H1 (cell line): Measurements from ENCODE around the gene CNTD1. TPM values are rescaled to one million over a fixed set of nuclear protein-coding genes. Genes with fewer than 3 reads are reported as not detected.

Experiments used
- CTCF ChIA-PET: fragments of 300-600 bp; sonication (Branson Sonifier 250); formaldehyde crosslinking; loops from one replicate; lab custom pipeline; 2021; ENCODE audit not compliant: partially characterized antibody; lab: Charles Lee
- POLR2A ChIA-PET: fragments of 300-600 bp; sonication (Branson Sonifier 250); formaldehyde crosslinking; loops from one replicate; lab custom pipeline; 2021; ENCODE audit warnings: inconsistent platforms; ENCODE audit not compliant: partially characterized antibody; lab: Charles Lee
- DNase-seq, 2 experiments: peaks; one replicate each; pipeline versions ENCODE4 v3.0.0 to v3.0.0-alpha.2; 2010 to 2022; ENCODE audit warnings: low spot score in 2 of 2, low read depth in 1 of 2, mixed read lengths in 1 of 2
- FAIRE-seq: peaks from 2 replicates; lab custom pipeline; 2011; peaks lifted over from hg19 to GRCh38; lab: Jason Lieb, UNC
- H2AFZ ChIP-seq: 2 replicates; pipeline ENCODE4 v1.8.1; 2012; ENCODE audit warnings: low read length, inconsistent platforms
- H2AK5ac ChIP-seq: 2 replicates; pipeline ENCODE4 v1.6.1; 2013; ENCODE audit warnings: low read depth, low read length
- H2BK120ac ChIP-seq: replicated peaks from 2 replicates; pipeline ENCODE3; 2013; ENCODE audit warnings: low read depth, low read length, inconsistent platforms
- H2BK12ac ChIP-seq: 2 replicates; pipeline ENCODE4 v1.6.1; 2013; ENCODE audit warnings: low read depth, low read length
- H2BK15ac ChIP-seq: 2 replicates; pipeline ENCODE4 v1.6.1; 2013; ENCODE audit warnings: low read length
- H2BK20ac ChIP-seq: 2 replicates; pipeline ENCODE4 v1.6.1; 2013; ENCODE audit warnings: low read length
- H2BK5ac ChIP-seq: 2 replicates; pipeline ENCODE4 v1.6.1; 2013; ENCODE audit warnings: low read depth, low read length
- H3K14ac ChIP-seq: 2 replicates; pipeline ENCODE4 v1.6.1; 2013; ENCODE audit warnings: inconsistent platforms; ENCODE audit not compliant: insufficient read length
- H3K18ac ChIP-seq: 2 replicates; pipeline ENCODE4 v1.6.1; 2013; ENCODE audit warnings: low read length; ENCODE audit errors: extremely low read depth
- H3K23ac ChIP-seq: 2 replicates; pipeline ENCODE4 v1.6.1; 2013; ENCODE audit warnings: inconsistent platforms; ENCODE audit not compliant: insufficient read length
- H3K23me2 ChIP-seq: 2 replicates; pipeline ENCODE4 v1.6.1; 2013; ENCODE audit warnings: low read depth, low read length
- H3K27ac ChIP-seq: 2 replicates; pipeline ENCODE4 v1.6.1; 2011; ENCODE audit warnings: low read depth, low read length, inconsistent platforms
- H3K27me3 ChIP-seq, 4 experiments: replicated peaks in 1 of 4; 1 replicate in 1 of 4; 2 replicates in 3 of 4; pipeline versions ENCODE4 v1.6.1 to v1.8.1; 2011 to 2013; ENCODE audit warnings: low read length in 3 of 4, mild to moderate bottlenecking in 3 of 4, inconsistent platforms in 2 of 4, mixed read lengths in 2 of 4, moderate library complexity in 1 of 4; ENCODE audit not compliant: control insufficient read depth in 3 of 4, insufficient read depth in 3 of 4; ENCODE audit errors: extremely low read depth in 1 of 4
- H3K36me3 ChIP-seq, 4 experiments: 2 replicates each; pipeline versions ENCODE4 v1.6.1 to v1.8.1; 2011 to 2013; ENCODE audit warnings: mild to moderate bottlenecking in 4 of 4, low read length in 3 of 4, moderate library complexity in 2 of 4, control low read depth in 1 of 4, inconsistent platforms in 1 of 4; ENCODE audit not compliant: insufficient read depth in 4 of 4, control insufficient read depth in 2 of 4
- H3K4ac ChIP-seq: replicated peaks from 2 replicates; pipeline ENCODE3; 2013; ENCODE audit warnings: low read length, low read depth, mixed read lengths, inconsistent platforms; ENCODE audit not compliant: insufficient read length
- H3K4me1 ChIP-seq, 4 experiments: replicated peaks in 1 of 4; 1 replicate in 1 of 4; 2 replicates in 3 of 4; pipeline versions ENCODE4 v1.6.1 to v1.8.1; 2011 to 2013; ENCODE audit warnings: low read length in 3 of 4, inconsistent platforms in 2 of 4, mixed read lengths in 1 of 4; ENCODE audit not compliant: insufficient read depth in 4 of 4, control insufficient read depth in 3 of 4
- H3K4me2 ChIP-seq, 2 experiments: 2 replicates each; pipeline versions ENCODE4 v1.6.1 to v1.8.1; 2011 to 2013; ENCODE audit warnings: low read depth in 2 of 2, low read length in 2 of 2, control low read depth in 1 of 2, inconsistent platforms in 1 of 2, mild to moderate bottlenecking in 1 of 2; ENCODE audit not compliant: insufficient read depth in 1 of 2
- H3K4me3 ChIP-seq, 4 experiments: fragments of 200-600, 300-600 bp in 1 of 4; sonication (generic), shearing (Covaris generic), sonication (Bioruptor Twin) in 1 of 4; 2 replicates each; pipeline versions ENCODE4 v1.5.1 to v1.8.1; 2011 to 2016; ENCODE audit warnings: low read length in 4 of 4, low read depth in 3 of 4, control low read depth in 2 of 4, inconsistent platforms in 2 of 4, mild to moderate bottlenecking in 2 of 4, mixed read lengths in 1 of 4, moderate library complexity in 1 of 4; ENCODE audit not compliant: insufficient read depth in 2 of 4; ENCODE audit errors: extremely low read depth in 1 of 4
- H3K56ac ChIP-seq: replicated peaks from 2 replicates; pipeline ENCODE3; 2013; ENCODE audit warnings: low read depth, mild to moderate bottlenecking, mixed read lengths, low read length, inconsistent platforms; ENCODE audit not compliant: insufficient read length
- H3K79me1 ChIP-seq: 2 replicates; pipeline ENCODE4 v1.6.1; 2013; ENCODE audit warnings: low read depth, low read length, control low read depth
- H3K79me2 ChIP-seq, 2 experiments: 2 replicates each; pipeline versions ENCODE4 v1.6.1 to v1.8.1; 2012 to 2013; ENCODE audit warnings: low read length in 2 of 2, mild to moderate bottlenecking in 2 of 2, inconsistent platforms in 1 of 2; ENCODE audit not compliant: insufficient read depth in 2 of 2, control insufficient read depth in 1 of 2
- H3K9ac ChIP-seq, 4 experiments: replicated peaks in 1 of 4; 1 replicate in 1 of 4; 2 replicates in 3 of 4; pipeline versions ENCODE4 v1.6.1 to v1.8.1; 2011 to 2013; ENCODE audit warnings: low read depth in 3 of 4, low read length in 3 of 4, control low read depth in 2 of 4, mild to moderate bottlenecking in 2 of 4, moderate library complexity in 2 of 4, inconsistent platforms in 1 of 4; ENCODE audit errors: extremely low read depth in 1 of 4
- H3K9me3 ChIP-seq, 2 experiments: 2 replicates each; pipeline versions ENCODE4 v1.6.1 to v1.8.1; 2012 to 2013; ENCODE audit warnings: mild to moderate bottlenecking in 2 of 2, moderate library complexity in 2 of 2, control low read depth in 1 of 2, inconsistent platforms in 1 of 2, low read depth in 1 of 2, low read length in 1 of 2, mixed read lengths in 1 of 2; ENCODE audit not compliant: insufficient read depth in 2 of 2
- H4K20me1 ChIP-seq, 2 experiments: replicated peaks in 1 of 2; 2 replicates each; pipeline versions ENCODE3 to v1.8.1; 2011 to 2013; ENCODE audit warnings: inconsistent platforms in 2 of 2, low read length in 2 of 2, mild to moderate bottlenecking in 1 of 2; ENCODE audit not compliant: insufficient read depth in 2 of 2, control insufficient read depth in 1 of 2
- H4K5ac ChIP-seq: 2 replicates; pipeline ENCODE4 v1.6.1; 2013; ENCODE audit warnings: low read length, low read depth, mixed read lengths, inconsistent platforms; ENCODE audit not compliant: insufficient read length
- H4K8ac ChIP-seq: 2 replicates; pipeline ENCODE4 v1.8.0; 2013; ENCODE audit warnings: mild to moderate bottlenecking, moderate library complexity, low read length, inconsistent platforms; ENCODE audit not compliant: insufficient read depth; ENCODE audit errors: extremely low read depth
- H4K91ac ChIP-seq: replicated peaks from 2 replicates; pipeline ENCODE3; 2013; ENCODE audit warnings: low read length, mixed read lengths, inconsistent platforms; ENCODE audit not compliant: insufficient read length
- BACH1 ChIP-seq: IDR thresholded peaks from 2 replicates; pipeline ENCODE4 v1.6.1; 2012; ENCODE audit warnings: low read length, improper control_type of control experiment
- CHD1 ChIP-seq: IDR thresholded peaks from 2 replicates; pipeline ENCODE4 v1.6.1; 2012; ENCODE audit warnings: low read depth, low read length, improper control_type of control experiment
- JUND ChIP-seq: IDR thresholded peaks from 2 replicates; pipeline ENCODE4 v1.6.1; 2011; ENCODE audit warnings: mild to moderate bottlenecking, improper control_type of control experiment, low read length
- KDM1A ChIP-seq: fragments of 200-600, 300-600 bp; sonication (generic); IDR thresholded peaks from 2 replicates; pipeline ENCODE4 v1.7.1; 2016; ENCODE audit warnings: mild to moderate bottlenecking, low read length, borderline replicate concordance
- POLR2A ChIP-seq, 2 experiments: IDR thresholded peaks; 1 replicate in 1 of 2; 2 replicates in 1 of 2; pipeline ENCODE4 v1.6.1; 2011; ENCODE audit warnings: low read depth in 2 of 2, low read length in 2 of 2, mild to moderate bottlenecking in 2 of 2; ENCODE audit errors: control extremely low read depth in 1 of 2
- RFX5 ChIP-seq: IDR thresholded peaks from 2 replicates; pipeline ENCODE4 v1.6.1; 2011; ENCODE audit warnings: low read depth, low read length, improper control_type of control experiment, borderline replicate concordance
- RNF2 ChIP-seq: fragments of 200-900, 300-1000 bp; sonication (generic); IDR thresholded peaks from 2 replicates; pipeline ENCODE4 v1.7.1; 2016; ENCODE audit warnings: borderline replicate concordance, low read depth, mild to moderate bottlenecking, antibody characterized with exemption, low read length; ENCODE audit not compliant: poor library complexity, severe bottlenecking; ENCODE audit errors: missing control alignments
- RXRA ChIP-seq: IDR thresholded peaks from 2 replicates; pipeline ENCODE4 v1.6.1; 2011; ENCODE audit warnings: low read depth, mild to moderate bottlenecking, low read length, moderate library complexity; ENCODE audit not compliant: insufficient read depth
- SIN3A ChIP-seq, 2 experiments: IDR thresholded peaks in 1 of 2; conservative IDR thresholded peaks in 1 of 2; 2 replicates each; pipeline ENCODE4 v1.6.1; 2011 to 2012; ENCODE audit warnings: low read length in 2 of 2, improper control_type of control experiment in 1 of 2, low read depth in 1 of 2, mild to moderate bottlenecking in 1 of 2
- SIRT6 ChIP-seq: IDR thresholded peaks from one replicate; pipeline ENCODE4 v1.7.1; 2012; ENCODE audit warnings: low read length, inconsistent platforms
- SP1 ChIP-seq: IDR thresholded peaks from 2 replicates; pipeline ENCODE4 v1.6.1; 2011; ENCODE audit warnings: low read depth, low read length
- TBP ChIP-seq: IDR thresholded peaks from 2 replicates; pipeline ENCODE4 v1.6.1; 2011; ENCODE audit warnings: low read depth, low read length, improper control_type of control experiment
- YY1 ChIP-seq: IDR thresholded peaks from 2 replicates; pipeline ENCODE4 v1.6.1; 2011; ENCODE audit warnings: low read depth, mild to moderate bottlenecking, low read length
- ZNF274 ChIP-seq: IDR thresholded peaks from 2 replicates; pipeline ENCODE4 v1.7.0; 2012; ENCODE audit warnings: low read length, borderline replicate concordance; ENCODE audit errors: extremely low read depth
- WGBS, 2 experiments: shearing (Covaris generic) in 1 of 2; methylation state at CpG; one replicate each; pipeline versions ENCODE4 v1.1.6 to v1.1.7; 2013 to 2015; ENCODE audit warnings: low lambda C conversion rate in 2 of 2, mixed read lengths in 2 of 2, inconsistent platforms in 1 of 2, low coverage in 1 of 2, missing lambda C conversion rate in 1 of 2; ENCODE audit not compliant: insufficient replicate concordance in 2 of 2, insufficient coverage in 1 of 2, insufficient read length in 1 of 2; ENCODE audit errors: extremely low coverage in 1 of 2, missing lambda C conversion rate in 1 of 2; 5-methylcytosine and 5-hydroxymethylcytosine counted together
- polyA plus RNA-seq, 7 experiments: library from polyadenylated mRNA; depleted of rRNA in 3 of 7; stranded (reverse) in 5 of 7; unstranded in 2 of 7; fragments of >200 nt in 5 of 7; fragments of 200-250 nt in 2 of 7; gene quantifications; 1 replicate in 5 of 7; 2 replicates in 1 of 7; 4 replicates in 1 of 7; pipeline versions ENCODE4 v1.2.1 to v1.2.3, GENCODE V29; 2011 to 2013; ENCODE audit warnings: missing spikeins in 2 of 7, mixed read lengths in 2 of 7
- total RNA-seq: library from RNA; stranded (reverse); fragmentation: NEBNext Ultra II Directional; extraction: Animal tissue kit (Norgen Biotek cat#: 25700); gene quantifications from 2 replicates; pipeline ENCODE4 v1.2.1, GENCODE V29; 2021

The CNTD1 gene
- total and polyA plus RNA-seq, 2 of the 8 experiments (the other 6 are each of a cell fraction or from before 2014, with no cell fraction given): not detected

DNA sequence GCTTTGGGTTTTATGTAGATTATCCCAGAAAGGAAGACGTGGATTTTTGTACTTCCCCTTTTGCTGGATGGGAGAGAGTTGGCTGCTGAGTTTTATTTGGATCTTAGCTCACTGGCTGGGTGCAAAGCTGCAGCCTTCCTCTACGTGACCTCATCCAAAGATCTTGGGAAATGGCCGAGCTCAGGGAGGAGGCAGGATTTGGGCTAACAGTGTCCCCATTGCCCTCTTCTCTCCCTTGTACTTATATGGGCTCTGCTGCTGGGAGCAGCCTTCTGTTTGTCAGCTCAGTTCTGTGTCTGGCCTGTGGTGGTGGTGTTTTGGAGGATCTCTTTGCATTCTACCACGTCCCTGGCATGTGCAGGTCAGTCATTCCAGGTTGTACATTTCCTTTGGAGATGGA, 54.3 kb downstream of the CNTD1 start:
- Histone ChIP-seq H2BK12ac (no peak overlapping the region), H2BK5ac (no peak overlapping the region), H3K27ac (no peak overlapping the region), H3K27me3 (no peaks in the 10 kb centered on the region; a peak in 1 of 7 replicates), H2BK20ac (no peak overlapping the region), H3K79me2 (no peaks in the 10 kb centered on the region), H3K14ac (no peak overlapping the region), H4K8ac (no peak overlapping the region), H3K23ac (no peak overlapping the region), H2AK5ac (no peak overlapping the region), H3K36me3 (no peaks in the 10 kb centered on the region; a peak in 1 of 8 replicates), H3K9me3 (no peaks in the 10 kb centered on the region), H3K79me1 (no peaks in the 10 kb centered on the region; the same call in 1 of the 2 replicates), H3K23me2 (no peaks in the 10 kb centered on the region), H3K4me3 (no peak overlapping the region), H4K20me1 (peaks cover 0 to 3% of the 10 kb centered on the region in 2 experiments), H3K4ac (no peak overlapping the region), H3K4me1 (no peaks in the 10 kb centered on the region; a peak in 1 of 7 replicates), H4K91ac (no peak overlapping the region), H2AFZ (no peak overlapping the region), H4K5ac (no peak overlapping the region), H2BK15ac (no peak overlapping the region), H2BK120ac (no peak overlapping the region), H3K18ac (no peak overlapping the region), H3K56ac (no peak overlapping the region), H3K4me2 (no peak overlapping the region), H3K9ac (no peak overlapping the region)
- TF ChIP-seq RXRA: no peak
- no peak for TF ChIP-seq TBP
- TF ChIP-seq CHD1: no peak
- TF ChIP-seq RFX5: no peak
- no peak for TF ChIP-seq RNF2
- no peak for TF ChIP-seq SIRT6
- no peak for TF ChIP-seq SP1
- no peak for TF ChIP-seq BACH1
- no peak for TF ChIP-seq KDM1A
- no peak for TF ChIP-seq YY1
- TF ChIP-seq SIN3A (conservative IDR thresholded peaks at IDR 0.05 in 1 of 2, IDR thresholded peaks at IDR 0.05 in 1 of 2; ENCODE audit: low read depth in 1 of 2, low read length in 2 of 2): no peak
- no peak for TF ChIP-seq POLR2A (IDR thresholded peaks at IDR 0.05; ENCODE audit: control extremely low read depth in 1 of 2, low read depth in 2 of 2, low read length in 2 of 2)
- no peak for TF ChIP-seq JUND
- no peak for TF ChIP-seq ZNF274
- 70% methylated on average over 4 of the region's 4 CpGs; no CpG with 5 or more reads in 1 of the 2 experiments for WGBS, 2 experiments
- CTCF ChIA-PET: interaction anchor here (0.8 to 6.8 kb wide), 5 partner anchors 8 to 90 kb away, joined by 3 to 55 read pairs (median 4); partner anchors contain the start of gene AOC2
- DNase-seq (no peak), FAIRE-seq (no peak)
- POLR2A ChIA-PET: no interaction called here
